GM18909 (cell line): ENCODE results near the gene PAM16.

ENCODE experiments used
- ATAC-seq: cut with Tn5 transposase; IDR thresholded peaks from one replicate; pipeline ENCODE4 v1.9.1; 2021; ENCODE audit warnings: mild to moderate bottlenecking; ENCODE audit not compliant: unreplicated experiment, poor library complexity

PAM16 gene

GRCh38 chr16:4322121-4323052 lies 28.7 kb downstream of the PAM16 start:
- no peak for ATAC-seq

GRCh38 chr16:4321286-4322120 lies 29.6 kb downstream of the PAM16 start:
- ATAC-seq, result no peak

GRCh38 chr16:4320571-4321137 lies 30.5 kb downstream of the PAM16 start:
- no peak for ATAC-seq

GRCh38 chr16:4319454-4320421 lies 31.4 kb downstream of the PAM16 start:
- no peak for ATAC-seq

GRCh38 chr16:4318967-4319366 lies 32.2 kb downstream of the PAM16 start:
- no peak for ATAC-seq

GRCh38 chr16:4318451-4318910 lies 32.6 kb downstream of the PAM16 start:
- ATAC-seq, result no peak

- ATAC-seq, result no peak
Measured at GRCh38 chr16:4317532-4318450, 33.3 kb downstream of the PAM16 start.

- no peak for ATAC-seq
Measured at GRCh38 chr16:4316864-4317531, 34.1 kb downstream of the PAM16 start.

GRCh38 chr16:4316108-4316863 lies 34.8 kb downstream of the PAM16 start:
- ATAC-seq, result no peak

- ATAC-seq, result no peak
Measured at GRCh38 chr16:4315186-4316107, 35.7 kb downstream of the PAM16 start, which contains the start of gene GLIS2. Gene GLIS2, plus strand, starts transcription at chr16:4316067. Its CDS starts 16,214 bp downstream, at chr16:4332281.

GRCh38 chr16:4314532-4315185 lies 36.5 kb downstream of the PAM16 start:
- ATAC-seq, result no peak

- ATAC-seq, result no peak
Measured at GRCh38 chr16:4313563-4314531, 37.3 kb downstream of the PAM16 start.

- ATAC-seq, result no peak
Measured at GRCh38 chr16:4309833-4310266, 41.3 kb downstream of the PAM16 start.

- ATAC-seq, result no peak
Measured at GRCh38 chr16:4309102-4309832, 41.9 kb downstream of the PAM16 start.
